ENCODE measurements around the gene KMT2B.
"Not testable (repeated sequence)": the region's sequence is repeated elsewhere in the genome, so short reads cannot be mapped to it uniquely, and the experiment has no call there.

The KMT2B gene

GRCh38 chr19:35764432-35765315, 46.9 kb downstream of the KMT2B start:
- Mint-ChIP-seq H3K4me1 (peaks cover 2% of the 10 kb centered on the region), H3K4me3 (no peak overlapping the region), H3K9me3 (no peaks in the 10 kb centered on the region), H3K27ac (no peak overlapping the region), H3K36me3 (peaks cover 55% of the 10 kb centered on the region)
- ATAC-seq (no peak), DNase-seq (ENCODE audit: low spot score in 2 of 2) (no peak)

- DNase-seq (ENCODE audit: low spot score in 2 of 2) (no peak), ATAC-seq (peak; percentile 8)
- no peak overlapping the region for H3K4me3 Mint-ChIP-seq
- no peaks in the 10 kb centered on the region for H3K4me1 Mint-ChIP-seq
- H3K27ac Mint-ChIP-seq: no peak overlapping the region
- no peaks in the 10 kb centered on the region for H3K9me3 Mint-ChIP-seq
- H3K36me3 Mint-ChIP-seq: peaks cover 58% of the 10 kb centered on the region
Observed at GRCh38 chr19:35766571-35767104, 48.8 kb downstream of the KMT2B start.

- H3K4me3 Mint-ChIP-seq: no peak overlapping the region
Observed at GRCh38 chr19:35767288-35768081, 49.7 kb downstream of the KMT2B start.

GRCh38 chr19:35768082-35768421, 50.2 kb downstream of the KMT2B start:
- no peak for DNase-seq (ENCODE audit: low spot score in 2 of 2)
- peaks cover 44% of the 10 kb centered on the region for H3K36me3 Mint-ChIP-seq
- H3K27ac Mint-ChIP-seq: peak overlapping the region; percentile 58
- H3K9me3 Mint-ChIP-seq: no peaks in the 10 kb centered on the region
- no peak overlapping the region for H3K4me3 Mint-ChIP-seq
- ATAC-seq: no peak
- no peaks in the 10 kb centered on the region for H3K4me1 Mint-ChIP-seq

More at GRCh38 chr19:35767288-35768081, 49.7 kb downstream of the KMT2B start:
- no peak for DNase-seq (ENCODE audit: low spot score in 2 of 2)
- Mint-ChIP-seq H3K9me3 (no peaks in the 10 kb centered on the region), H3K4me1 (no peaks in the 10 kb centered on the region), H3K27ac (no peak overlapping the region), H3K36me3 (peaks cover 50% of the 10 kb centered on the region)
- peak; percentile 21 for ATAC-seq

- not testable (repeated sequence) for H3K4me3 Mint-ChIP-seq; DNase-seq (ENCODE audit: low spot score in 2 of 2); H3K27ac Mint-ChIP-seq; ATAC-seq; H3K9me3 Mint-ChIP-seq
- H3K36me3 Mint-ChIP-seq: peaks cover 33% of the 10 kb centered on the region
- peaks cover 25% of the 10 kb centered on the region for H3K4me1 Mint-ChIP-seq
Observed at GRCh38 chr19:35772362-35772761, 54.6 kb downstream of the KMT2B start.

GRCh38 chr19:35773020-35773806, 55.4 kb downstream of the KMT2B start:
- no peak overlapping the region for H3K4me3 Mint-ChIP-seq
- no peaks in the 10 kb centered on the region for H3K9me3 Mint-ChIP-seq
- no peak for DNase-seq (ENCODE audit: low spot score in 2 of 2)
- ATAC-seq: no peak
- H3K27ac Mint-ChIP-seq: no peak overlapping the region
- H3K4me1 Mint-ChIP-seq: peaks cover 25% of the 10 kb centered on the region
- H3K36me3 Mint-ChIP-seq: peaks cover 33% of the 10 kb centered on the region

- peaks cover 24% of the 10 kb centered on the region for H3K36me3 Mint-ChIP-seq
Observed at GRCh38 chr19:35774274-35775045, 56.7 kb downstream of the KMT2B start.

GRCh38 chr19:35775046-35775297, 57.2 kb downstream of the KMT2B start:
- Mint-ChIP-seq H3K9me3 (no peaks in the 10 kb centered on the region), H3K4me3 (peak overlapping the region; percentile 82), H3K27ac (no peak overlapping the region), H3K4me1 (peaks cover 25% of the 10 kb centered on the region), H3K36me3 (peaks cover 24% of the 10 kb centered on the region)
- DNase-seq (ENCODE audit: low spot score in 2 of 2) (no peak), ATAC-seq (peak; percentile 4)

More at GRCh38 chr19:35774274-35775045, 56.7 kb downstream of the KMT2B start:
- ATAC-seq (no peak), DNase-seq (ENCODE audit: low spot score in 2 of 2) (no peak)
- H3K4me1 Mint-ChIP-seq: peaks cover 25% of the 10 kb centered on the region
- no peaks in the 10 kb centered on the region for H3K9me3 Mint-ChIP-seq
- H3K4me3 Mint-ChIP-seq: peak overlapping the region; percentile 82
- H3K27ac Mint-ChIP-seq: no peak overlapping the region

- DNase-seq (ENCODE audit: low spot score in 2 of 2): peak; percentile 98 to 99
- ATAC-seq: peak; percentile 95
- Mint-ChIP-seq H3K9me3 (no peaks in the 10 kb centered on the region), H3K4me3 (peak within 1 kb of the TSS; percentile 82), H3K4me1 (peaks cover 25% of the 10 kb centered on the region), H3K27ac (peak within 1 kb of the TSS; percentile 80), H3K36me3 (peaks cover 23% of the 10 kb centered on the region)
Observed at GRCh38 chr19:35775298-35776101, 57.7 kb downstream of the KMT2B start, which contains the start of gene ARHGAP33. Gene ARHGAP33 (plus strand): TSS chr19:35775564. CDS start chr19:35775659, 95 bp downstream.

GRCh38 chr19:35776102-35776788, 58.4 kb downstream of the KMT2B start:
- Mint-ChIP-seq H3K9me3 (no peaks in the 10 kb centered on the region), H3K36me3 (peaks cover 24% of the 10 kb centered on the region), H3K27ac (peak overlapping the region; percentile 80), H3K4me1 (peaks cover 25% of the 10 kb centered on the region), H3K4me3 (peak overlapping the region; percentile 82)
- DNase-seq (ENCODE audit: low spot score in 2 of 2) (no peak), ATAC-seq (no peak)

- peak overlapping the region; percentile 82 for H3K4me3 Mint-ChIP-seq
- H3K4me1 Mint-ChIP-seq: peaks cover 25% of the 10 kb centered on the region
- H3K27ac Mint-ChIP-seq: peak overlapping the region; percentile 80
- peaks cover 30% of the 10 kb centered on the region for H3K36me3 Mint-ChIP-seq
- DNase-seq (ENCODE audit: low spot score in 2 of 2) (no peak), ATAC-seq (no peak)
- no peaks in the 10 kb centered on the region for H3K9me3 Mint-ChIP-seq
Observed at GRCh38 chr19:35777086-35777841, 59.5 kb downstream of the KMT2B start.

GRCh38 chr19:35777961-35778360, 60.2 kb downstream of the KMT2B start:
- no peak for ATAC-seq
- Mint-ChIP-seq H3K9me3 (no peaks in the 10 kb centered on the region), H3K27ac (no peak overlapping the region), H3K4me1 (peaks cover 25% of the 10 kb centered on the region), H3K4me3 (no peak overlapping the region), H3K36me3 (peaks cover 30% of the 10 kb centered on the region)
- DNase-seq (ENCODE audit: low spot score in 2 of 2): no peak

- DNase-seq (ENCODE audit: low spot score in 2 of 2): no peak
- ATAC-seq: no peak
- H3K36me3 Mint-ChIP-seq: peaks cover 30% of the 10 kb centered on the region
- H3K4me1 Mint-ChIP-seq: peaks cover 33% of the 10 kb centered on the region
- H3K9me3 Mint-ChIP-seq: no peaks in the 10 kb centered on the region
- peak overlapping the region; percentile 40 for H3K27ac Mint-ChIP-seq
- H3K4me3 Mint-ChIP-seq: no peak overlapping the region
Observed at GRCh38 chr19:35779033-35779432, 61.2 kb downstream of the KMT2B start.

Data from stimulated activated effector memory CD8-positive, alpha-beta T cell treated with anti-CD3 and anti-CD28 coated beads, Interleukin-12 subunit alpha, Interleukin-12 subunit beta, amount 100 ng/mL, for 72 hours (primary cell).